ENCODE measurements around the gene DPF3.

DPF3 gene

DNA sequence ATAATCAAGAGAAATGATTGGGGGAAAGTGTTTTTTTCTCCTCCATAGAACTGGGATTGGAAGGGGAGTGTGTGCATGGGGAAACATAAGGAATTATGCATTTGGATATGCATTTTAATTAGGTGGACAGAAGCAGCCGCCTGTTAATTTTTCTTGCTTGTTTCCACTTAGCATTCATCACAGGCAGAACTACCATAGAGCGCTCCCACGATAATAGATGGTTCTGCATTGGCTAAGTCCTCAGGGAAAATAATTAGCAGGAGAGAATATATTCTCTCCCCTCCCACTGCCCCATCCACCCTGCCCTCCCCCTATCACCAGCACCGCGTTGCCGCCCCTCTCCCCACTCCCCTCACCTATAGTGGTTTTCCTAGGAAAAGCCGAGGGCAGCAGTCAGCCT is 11.4 kb downstream of the DPF3 start:
- Histone ChIP-seq H3K27ac (ENCODE audit: low read depth, low read length) (no peak overlapping the region), H3K4ac (ENCODE audit: low read depth, low read length) (no peak overlapping the region), H3K27me3 (ENCODE audit: insufficient read depth, low read length, poor library complexity) (no peaks in the 10 kb centered on the region), H3K79me1 (ENCODE audit: low read length) (no peaks in the 10 kb centered on the region), H2AK5ac (ENCODE audit: low read length) (no peak overlapping the region), H3K4me3 (ENCODE audit: low read length) (no peak overlapping the region), H3K4me2 (ENCODE audit: low read length) (no peak overlapping the region), H3K18ac (ENCODE audit: low read length) (no peak overlapping the region), H3K4me1 (ENCODE audit: control insufficient read depth, low read depth, low read length) (peaks cover 2% of the 10 kb centered on the region), H3K23ac (ENCODE audit: low read length) (no peak overlapping the region), H3K79me2 (ENCODE audit: control insufficient read depth, insufficient read depth, low read length) (no peaks in the 10 kb centered on the region), H2BK5ac (ENCODE audit: low read length) (no peak overlapping the region), H3K36me3 (ENCODE audit: control insufficient read depth, insufficient read depth, low read length) (no peaks in the 10 kb centered on the region), H4K5ac (ENCODE audit: low read length) (no peak overlapping the region), H2BK15ac (replicated peaks; ENCODE audit: low read depth) (no peak overlapping the region), H4K8ac (ENCODE audit: low read depth, low read length) (no peak overlapping the region), H3K56ac (ENCODE audit: low read length) (no peak overlapping the region), H2BK120ac (ENCODE audit: low read depth, low read length) (no peak overlapping the region), H3K9ac (ENCODE audit: low read length) (no peak overlapping the region)
- WGBS (ENCODE audit: extremely low coverage, insufficient coverage, low lambda C conversion rate), result no CpG with 5 or more reads among the region's 7 CpGs
- DNase-seq, result no peak

DNA sequence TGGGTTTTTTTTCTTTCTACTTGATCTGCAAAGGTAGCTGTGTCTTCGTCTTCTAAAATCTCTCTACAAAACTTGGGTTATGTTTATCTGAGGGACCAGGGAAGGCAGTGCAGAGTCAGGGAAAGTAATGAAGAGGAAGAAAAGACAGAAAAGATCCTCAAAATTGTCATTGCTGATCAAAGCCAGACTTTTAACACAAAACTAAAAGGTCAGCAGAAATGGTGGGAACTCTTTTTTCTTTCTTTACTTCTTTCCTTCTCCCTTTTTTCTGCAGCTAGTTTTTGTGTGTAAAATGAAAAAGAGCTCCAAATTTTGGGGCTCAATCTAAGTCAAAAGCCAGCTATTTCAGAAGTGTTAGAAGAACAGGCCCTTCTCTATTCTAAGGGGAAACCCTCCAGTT is 11.9 kb downstream of the DPF3 start:
- Histone ChIP-seq H3K79me1 (ENCODE audit: low read length) (no peaks in the 10 kb centered on the region), H3K27ac (ENCODE audit: low read depth, low read length) (no peak overlapping the region), H3K4me2 (ENCODE audit: low read length) (no peak overlapping the region), H2AK5ac (ENCODE audit: low read length) (no peak overlapping the region), H2BK15ac (replicated peaks; ENCODE audit: low read depth) (no peak overlapping the region), H3K4ac (ENCODE audit: low read depth, low read length) (no peak overlapping the region), H3K23ac (ENCODE audit: low read length) (no peak overlapping the region), H2BK5ac (ENCODE audit: low read length) (no peak overlapping the region), H3K56ac (ENCODE audit: low read length) (no peak overlapping the region), H3K36me3 (ENCODE audit: control insufficient read depth, insufficient read depth, low read length) (no peaks in the 10 kb centered on the region), H3K79me2 (ENCODE audit: control insufficient read depth, insufficient read depth, low read length) (no peaks in the 10 kb centered on the region), H4K5ac (ENCODE audit: low read length) (no peak overlapping the region), H2BK120ac (ENCODE audit: low read depth, low read length) (no peak overlapping the region), H4K8ac (ENCODE audit: low read depth, low read length) (no peak overlapping the region), H3K18ac (ENCODE audit: low read length) (no peak overlapping the region), H3K27me3 (ENCODE audit: insufficient read depth, low read length, poor library complexity) (no peaks in the 10 kb centered on the region), H3K4me1 (ENCODE audit: control insufficient read depth, low read depth, low read length) (peaks cover 2% of the 10 kb centered on the region), H3K9ac (ENCODE audit: low read length) (no peak overlapping the region), H3K4me3 (ENCODE audit: low read length) (no peak overlapping the region)
- DNase-seq, result no peak
- WGBS (ENCODE audit: extremely low coverage, insufficient coverage, low lambda C conversion rate), result no CpG with 5 or more reads among the region's 1 CpG

DNA sequence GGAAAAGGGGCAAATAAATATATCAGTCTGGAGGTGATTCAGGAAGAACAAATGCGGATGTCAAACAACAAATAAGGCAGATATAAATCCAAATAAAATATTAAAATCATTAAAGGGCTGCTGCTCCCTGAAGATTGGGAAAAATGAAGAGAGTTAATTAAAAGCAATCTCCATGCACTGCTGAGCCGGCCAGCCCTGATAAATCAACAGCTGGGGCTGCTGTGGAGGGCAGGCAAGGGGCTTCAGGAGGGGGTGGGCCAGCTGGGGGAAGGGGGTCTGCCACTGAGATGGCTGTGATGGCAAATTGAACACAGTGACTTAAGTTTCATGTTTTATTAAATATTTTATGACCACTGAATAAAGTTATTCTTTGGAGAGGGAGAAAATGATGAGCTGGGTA is 12.4 kb downstream of the DPF3 start:
- Histone ChIP-seq H3K27ac (ENCODE audit: low read depth, low read length) (no peak overlapping the region), H2AK5ac (ENCODE audit: low read length) (no peak overlapping the region), H2BK5ac (ENCODE audit: low read length) (no peak overlapping the region), H3K4me2 (ENCODE audit: low read length) (no peak overlapping the region), H3K79me1 (ENCODE audit: low read length) (no peaks in the 10 kb centered on the region), H3K4ac (ENCODE audit: low read depth, low read length) (no peak overlapping the region), H4K8ac (ENCODE audit: low read depth, low read length) (no peak overlapping the region), H3K9ac (ENCODE audit: low read length) (no peak overlapping the region), H3K79me2 (ENCODE audit: control insufficient read depth, insufficient read depth, low read length) (no peaks in the 10 kb centered on the region), H4K5ac (ENCODE audit: low read length) (no peak overlapping the region), H3K18ac (ENCODE audit: low read length) (no peak overlapping the region), H3K23ac (ENCODE audit: low read length) (no peak overlapping the region), H3K4me3 (ENCODE audit: low read length) (no peak overlapping the region), H3K4me1 (ENCODE audit: control insufficient read depth, low read depth, low read length) (peaks cover 2% of the 10 kb centered on the region), H2BK15ac (replicated peaks; ENCODE audit: low read depth) (no peak overlapping the region), H3K36me3 (ENCODE audit: control insufficient read depth, insufficient read depth, low read length) (no peaks in the 10 kb centered on the region), H3K27me3 (ENCODE audit: insufficient read depth, low read length, poor library complexity) (no peaks in the 10 kb centered on the region), H3K56ac (ENCODE audit: low read length) (no peak overlapping the region), H2BK120ac (ENCODE audit: low read depth, low read length) (no peak overlapping the region)
- no CpG with 5 or more reads among the region's 2 CpGs for WGBS (ENCODE audit: extremely low coverage, insufficient coverage, low lambda C conversion rate)
- DNase-seq, result no peak

DNA sequence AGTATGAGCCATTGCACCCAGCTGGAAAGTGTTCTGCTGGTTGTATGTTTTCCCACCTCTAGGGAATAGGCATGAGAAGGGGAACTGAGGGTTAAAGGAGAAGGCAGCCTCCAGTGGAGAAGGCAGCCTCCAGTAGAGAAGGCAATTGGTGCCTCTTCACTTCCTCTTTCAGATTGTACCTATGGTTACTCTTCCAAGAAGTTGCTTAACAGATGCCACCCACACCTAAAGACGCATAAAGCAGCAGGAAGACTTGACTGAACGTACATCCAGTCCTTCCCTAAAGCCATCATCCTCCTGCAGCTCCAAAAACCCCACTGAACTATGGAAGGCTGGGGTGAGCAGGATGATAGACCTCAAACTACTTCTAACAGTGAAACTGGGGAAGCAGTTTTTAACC is 13.1 kb downstream of the DPF3 start:
- peaks cover 2% of the 10 kb centered on the region for H3K4me1 ChIP-seq (ENCODE audit: control insufficient read depth, low read depth, low read length)
- no peaks in the 10 kb centered on the region for H3K79me1 ChIP-seq (ENCODE audit: low read length)
- no peak overlapping the region for H3K4me3 ChIP-seq (ENCODE audit: low read length)
- no peak overlapping the region for H3K4ac ChIP-seq (ENCODE audit: low read depth, low read length)
- no peak overlapping the region for H3K23ac ChIP-seq (ENCODE audit: low read length)
- no peak overlapping the region for H2BK15ac ChIP-seq (replicated peaks; ENCODE audit: low read depth)
- no peaks in the 10 kb centered on the region for H3K27me3 ChIP-seq (ENCODE audit: insufficient read depth, low read length, poor library complexity)
- H2AK5ac ChIP-seq (ENCODE audit: low read length), result no peak overlapping the region
- no peak overlapping the region for H2BK120ac ChIP-seq (ENCODE audit: low read depth, low read length)
- no peak overlapping the region for H3K4me2 ChIP-seq (ENCODE audit: low read length)
- H3K36me3 ChIP-seq (ENCODE audit: control insufficient read depth, insufficient read depth, low read length), result no peaks in the 10 kb centered on the region
- no peak overlapping the region for H3K18ac ChIP-seq (ENCODE audit: low read length)
- no peak overlapping the region for H3K9ac ChIP-seq (ENCODE audit: low read length)
- H2BK5ac ChIP-seq (ENCODE audit: low read length), result no peak overlapping the region
- no peak overlapping the region for H3K56ac ChIP-seq (ENCODE audit: low read length)
- no peak for DNase-seq
- no CpG with 5 or more reads among the region's 2 CpGs for WGBS (ENCODE audit: extremely low coverage, insufficient coverage, low lambda C conversion rate)
- H3K79me2 ChIP-seq (ENCODE audit: control insufficient read depth, insufficient read depth, low read length), result no peaks in the 10 kb centered on the region
- H4K8ac ChIP-seq (ENCODE audit: low read depth, low read length), result no peak overlapping the region
- no peak overlapping the region for H4K5ac ChIP-seq (ENCODE audit: low read length)
- H3K27ac ChIP-seq (ENCODE audit: low read depth, low read length), result no peak overlapping the region

DNA sequence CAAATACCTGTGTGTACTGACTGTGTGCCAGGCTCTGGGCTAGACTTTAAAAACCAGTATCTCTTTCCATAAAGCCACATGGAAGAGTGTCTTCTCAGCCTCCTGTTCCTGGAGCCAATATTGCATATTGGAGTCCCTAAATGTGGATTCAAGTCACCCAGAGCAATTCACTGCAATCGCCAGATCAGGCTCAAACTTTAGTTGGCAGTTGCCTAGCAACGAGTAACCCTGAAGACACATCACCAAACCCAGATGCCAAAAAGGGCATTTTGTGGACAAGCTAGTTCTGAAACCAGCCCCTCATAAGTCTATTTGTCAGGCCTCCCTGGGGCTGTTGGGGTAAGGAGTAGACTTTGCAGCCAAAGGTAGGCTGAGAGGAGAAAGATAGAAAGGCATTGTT is 13.7 kb downstream of the DPF3 start:
- Histone ChIP-seq H3K4ac (ENCODE audit: low read depth, low read length) (no peak overlapping the region), H3K36me3 (ENCODE audit: control insufficient read depth, insufficient read depth, low read length) (no peaks in the 10 kb centered on the region), H3K27ac (ENCODE audit: low read depth, low read length) (no peak overlapping the region), H2BK120ac (ENCODE audit: low read depth, low read length) (no peak overlapping the region), H3K23ac (ENCODE audit: low read length) (no peak overlapping the region), H2BK15ac (replicated peaks; ENCODE audit: low read depth) (no peak overlapping the region), H2AK5ac (ENCODE audit: low read length) (no peak overlapping the region), H3K4me2 (ENCODE audit: low read length) (no peak overlapping the region), H3K27me3 (ENCODE audit: insufficient read depth, low read length, poor library complexity) (no peaks in the 10 kb centered on the region), H3K9ac (ENCODE audit: low read length) (no peak overlapping the region), H3K79me1 (ENCODE audit: low read length) (no peaks in the 10 kb centered on the region), H3K4me3 (ENCODE audit: low read length) (no peak overlapping the region), H3K56ac (ENCODE audit: low read length) (no peak overlapping the region), H3K4me1 (ENCODE audit: control insufficient read depth, low read depth, low read length) (peaks cover 2% of the 10 kb centered on the region), H4K5ac (ENCODE audit: low read length) (no peak overlapping the region), H2BK5ac (ENCODE audit: low read length) (no peak overlapping the region), H4K8ac (ENCODE audit: low read depth, low read length) (no peak overlapping the region), H3K79me2 (ENCODE audit: control insufficient read depth, insufficient read depth, low read length) (no peaks in the 10 kb centered on the region), H3K18ac (ENCODE audit: low read length) (no peak overlapping the region)
- WGBS (ENCODE audit: extremely low coverage, insufficient coverage, low lambda C conversion rate), result no CpG with 5 or more reads among the region's 2 CpGs
- peak; percentile 61 for DNase-seq

DNA sequence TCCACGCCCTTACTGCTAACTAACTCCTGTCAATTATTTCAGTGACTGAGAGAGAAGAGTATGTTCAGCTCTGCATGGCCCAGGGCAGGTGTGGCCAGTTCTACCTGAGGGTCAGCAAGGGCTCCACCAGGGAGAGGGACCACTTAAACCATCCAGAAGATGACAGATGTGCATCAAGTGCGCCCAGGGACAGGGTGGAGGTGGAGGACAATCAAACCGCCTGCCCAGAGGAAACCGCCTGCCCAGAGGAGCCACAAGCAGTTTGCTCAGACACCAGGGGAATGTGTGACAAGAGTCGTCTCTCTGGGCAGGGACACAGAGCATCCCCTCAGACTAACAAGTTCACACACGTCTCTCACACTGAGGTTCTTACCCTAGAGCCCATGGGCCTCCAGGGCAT is 14.5 kb downstream of the DPF3 start:
- DNase-seq, result no peak
- Histone ChIP-seq H4K8ac (ENCODE audit: low read depth, low read length) (no peak overlapping the region), H2BK120ac (ENCODE audit: low read depth, low read length) (no peak overlapping the region), H3K4ac (ENCODE audit: low read depth, low read length) (no peak overlapping the region), H3K56ac (ENCODE audit: low read length) (no peak overlapping the region), H4K5ac (ENCODE audit: low read length) (no peak overlapping the region), H3K23ac (ENCODE audit: low read length) (no peak overlapping the region), H3K27ac (ENCODE audit: low read depth, low read length) (no peak overlapping the region), H3K79me2 (ENCODE audit: control insufficient read depth, insufficient read depth, low read length) (no peaks in the 10 kb centered on the region), H3K36me3 (ENCODE audit: control insufficient read depth, insufficient read depth, low read length) (no peaks in the 10 kb centered on the region), H3K79me1 (ENCODE audit: low read length) (no peaks in the 10 kb centered on the region), H3K4me2 (ENCODE audit: low read length) (no peak overlapping the region), H3K4me3 (ENCODE audit: low read length) (no peak overlapping the region), H3K4me1 (ENCODE audit: control insufficient read depth, low read depth, low read length) (peaks cover 2% of the 10 kb centered on the region), H3K27me3 (ENCODE audit: insufficient read depth, low read length, poor library complexity) (no peaks in the 10 kb centered on the region), H2BK5ac (ENCODE audit: low read length) (no peak overlapping the region), H2BK15ac (replicated peaks; ENCODE audit: low read depth) (no peak overlapping the region), H2AK5ac (ENCODE audit: low read length) (no peak overlapping the region), H3K18ac (ENCODE audit: low read length) (no peak overlapping the region), H3K9ac (ENCODE audit: low read length) (no peak overlapping the region)
- no CpG with 5 or more reads among the region's 6 CpGs for WGBS (ENCODE audit: extremely low coverage, insufficient coverage, low lambda C conversion rate)
